NCI-H187 (cell line): Measurements from ENCODE around the gene PRG2.
"Not testable (repeated sequence)": the region's sequence is repeated elsewhere in the genome, so short reads cannot be mapped to it uniquely, and the experiment has no call there.

Experiments
- DNase-seq, 2 experiments: peaks; one replicate each; lab custom pipeline; 2025; lab: John Stamatoyannopoulos, UW

PRG2 gene

DNA sequence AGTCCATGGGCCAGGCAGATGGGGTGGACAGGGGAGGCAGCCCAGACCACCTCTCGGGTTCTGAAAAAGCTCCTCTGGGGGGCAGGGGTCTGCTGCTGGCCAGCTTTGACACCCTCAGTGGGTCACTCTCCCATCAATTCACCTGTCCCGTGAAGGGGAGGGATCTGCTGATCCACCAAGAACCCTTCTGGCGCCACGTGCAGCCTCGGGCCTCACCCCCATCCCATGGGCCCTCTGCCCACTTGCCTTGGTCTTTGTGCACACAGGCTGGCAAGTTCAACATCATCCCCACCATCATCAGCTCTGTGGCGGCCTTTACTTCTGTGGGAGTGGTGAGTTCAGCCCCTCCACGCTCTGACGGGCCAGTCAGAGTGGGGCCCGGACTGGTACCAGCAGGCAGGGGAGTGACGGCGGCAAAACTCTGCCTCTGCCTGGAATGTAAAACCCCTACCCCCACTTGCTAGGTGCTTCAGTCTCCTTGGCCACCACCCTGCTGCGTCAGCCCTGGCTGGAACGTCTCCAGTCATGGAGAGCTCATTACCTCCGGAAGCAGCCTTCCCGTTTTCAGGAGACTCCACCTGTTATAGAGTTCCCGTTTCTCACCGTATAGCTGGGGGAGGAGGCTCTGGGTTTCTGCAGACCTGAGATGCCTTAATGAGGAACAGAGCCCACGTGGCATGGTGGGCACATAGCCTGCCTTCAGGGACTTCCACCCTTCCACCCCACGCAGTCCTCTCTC, 22.2 kb downstream of the PRG2 start:
- no peak for DNase-seq

DNA sequence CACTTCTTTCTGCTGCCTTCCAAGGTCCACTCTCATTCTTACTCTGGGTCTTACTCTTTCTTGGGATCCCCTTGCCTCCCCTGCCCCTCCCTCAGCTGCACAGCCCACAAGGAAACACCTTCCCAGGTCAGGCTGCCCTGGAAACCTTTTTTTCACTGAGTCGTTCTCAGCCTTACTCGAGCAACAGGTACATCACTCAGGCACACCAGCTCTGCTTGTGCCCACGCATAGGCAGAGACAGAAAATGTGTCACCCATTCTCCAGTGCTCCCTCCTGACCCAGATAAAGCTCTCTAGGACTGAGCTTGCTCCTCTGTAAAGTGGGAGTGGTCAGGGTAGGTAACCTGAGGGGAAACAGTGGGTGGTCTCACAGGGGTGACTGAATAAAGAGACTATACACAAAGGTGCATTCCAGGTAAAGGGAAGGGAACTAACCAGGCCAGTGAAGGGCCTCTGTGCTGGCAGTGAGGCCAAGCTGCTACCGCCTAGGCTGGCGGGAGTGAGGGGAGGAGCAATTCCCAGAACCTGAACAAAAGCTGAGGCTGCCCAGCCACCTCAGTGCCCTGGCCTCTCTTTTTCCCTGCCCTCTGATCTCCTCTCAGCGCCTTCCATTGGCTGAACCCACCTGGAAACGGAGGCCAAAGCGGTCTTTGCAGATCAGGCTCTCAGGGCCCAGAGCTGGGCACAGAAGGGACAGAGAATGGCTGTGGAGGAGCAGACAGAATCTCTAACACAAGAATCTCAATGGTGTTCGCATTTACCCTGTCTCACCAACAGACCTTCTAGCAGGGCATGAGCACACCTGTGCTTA, 25.4 kb downstream of the PRG2 start:
- no peak for DNase-seq

- DNase-seq = no peak
These were observed 27.0 kb downstream of the PRG2 start for GRCh38 chr11:57363131-57364080.

DNA sequence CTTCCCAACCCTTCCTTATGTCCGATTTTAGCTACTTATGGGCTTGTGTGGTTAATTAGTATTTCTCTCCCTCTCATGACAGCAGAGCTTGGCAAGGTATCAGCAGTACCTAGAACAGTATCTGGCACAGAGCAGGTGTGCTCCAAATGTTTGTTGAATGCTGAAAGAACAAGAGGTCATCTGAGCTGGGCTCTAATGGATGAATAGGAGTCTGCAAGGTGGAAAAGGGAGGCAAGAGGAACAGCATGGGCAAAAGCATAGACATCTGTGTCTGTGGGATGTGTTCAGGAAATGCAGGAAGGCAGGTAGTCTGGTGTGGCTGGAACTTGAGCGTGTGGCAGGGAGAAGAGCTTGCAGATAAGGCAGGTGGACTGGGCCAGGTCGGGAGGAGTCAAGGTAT, 28.5 kb downstream of the PRG2 start:
- DNase-seq = no peak

DNA sequence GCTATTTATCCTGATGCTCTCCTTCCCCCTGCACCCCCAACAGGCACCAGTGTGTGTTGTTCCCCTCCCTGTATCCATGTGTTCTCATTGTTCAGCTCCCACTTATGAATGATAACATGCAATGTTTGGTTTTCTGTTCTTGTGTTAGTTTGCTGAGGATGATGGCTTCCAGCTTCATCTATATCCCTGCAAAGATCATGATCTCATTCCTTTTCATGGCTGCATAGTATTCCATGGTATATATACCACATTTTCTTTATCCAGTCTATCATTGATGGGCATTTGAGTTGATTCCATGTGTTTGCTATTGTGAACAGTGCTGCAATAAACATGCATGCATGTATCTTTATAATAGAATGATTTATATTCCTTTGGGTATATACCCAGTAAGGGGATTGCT, 29.0 kb downstream of the PRG2 start:
- not testable (repeated sequence) for DNase-seq

GRCh38 chr11:57360991-57361390, 29.5 kb downstream of the PRG2 start:
- DNase-seq = no peak

DNA sequence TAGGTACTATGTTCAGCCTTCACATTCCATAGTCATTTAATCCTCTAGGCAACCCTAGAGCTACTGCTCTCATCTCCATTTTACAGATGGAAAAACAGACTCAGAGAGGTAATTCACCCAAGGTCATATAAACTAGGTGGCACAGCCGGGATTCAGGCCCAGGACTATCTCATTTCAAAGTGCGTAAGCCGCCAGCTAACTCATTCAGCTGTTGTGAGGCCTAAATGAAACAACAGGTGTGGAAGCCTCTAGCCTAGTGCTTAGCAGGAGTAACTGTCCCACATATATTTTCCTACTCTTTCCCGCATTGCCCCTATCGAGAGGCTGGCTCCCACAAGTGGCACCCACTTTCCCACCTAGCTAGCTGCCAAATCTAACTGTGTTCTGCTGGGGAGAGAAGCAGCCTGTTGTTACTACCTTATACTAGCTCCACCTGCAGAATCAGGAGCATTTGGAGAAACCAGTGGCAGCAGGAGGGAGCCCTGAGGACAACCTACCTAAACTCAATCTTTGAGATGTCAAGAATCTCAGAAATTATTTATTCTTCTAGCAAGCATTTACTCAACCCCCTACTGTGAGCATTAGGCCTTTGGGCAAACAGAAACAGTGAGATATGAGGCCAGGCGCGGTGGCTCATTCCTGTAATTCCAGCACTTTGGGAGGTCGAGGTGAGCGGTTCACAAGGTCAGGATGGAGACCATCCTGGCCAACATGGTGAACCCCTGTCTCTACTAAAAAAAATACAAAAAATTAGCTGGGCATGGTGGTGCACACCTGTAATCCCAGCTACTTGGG, 30.4 kb downstream of the PRG2 start:
- DNase-seq = no peak

DNA sequence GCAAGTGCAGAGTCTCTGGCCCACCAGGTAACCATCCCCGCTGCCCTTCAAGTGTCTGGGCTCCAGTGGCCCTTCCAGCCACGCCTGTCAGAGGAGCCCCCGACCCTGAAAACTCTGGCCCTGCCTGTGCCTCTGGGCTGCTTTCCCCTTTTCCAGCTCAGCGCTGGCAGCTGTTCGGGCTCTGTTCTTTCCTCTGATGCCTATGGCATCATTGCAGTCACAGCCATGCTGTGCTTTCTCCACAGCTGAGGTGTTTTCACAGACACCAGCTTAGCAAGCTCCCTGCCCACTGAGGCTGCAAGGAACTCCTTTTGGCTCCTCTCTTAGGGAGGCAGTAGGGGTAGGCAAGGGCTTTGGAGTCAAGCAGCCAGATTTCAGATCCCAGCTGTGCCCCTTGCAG, 31.1 kb downstream of the PRG2 start:
- DNase-seq = no peak

GRCh38 chr11:57358991-57359390, 31.5 kb downstream of the PRG2 start:
- no peak for DNase-seq

- DNase-seq = no peak
These were observed 31.9 kb downstream of the PRG2 start for GRCh38 chr11:57358543-57358961.

DNA sequence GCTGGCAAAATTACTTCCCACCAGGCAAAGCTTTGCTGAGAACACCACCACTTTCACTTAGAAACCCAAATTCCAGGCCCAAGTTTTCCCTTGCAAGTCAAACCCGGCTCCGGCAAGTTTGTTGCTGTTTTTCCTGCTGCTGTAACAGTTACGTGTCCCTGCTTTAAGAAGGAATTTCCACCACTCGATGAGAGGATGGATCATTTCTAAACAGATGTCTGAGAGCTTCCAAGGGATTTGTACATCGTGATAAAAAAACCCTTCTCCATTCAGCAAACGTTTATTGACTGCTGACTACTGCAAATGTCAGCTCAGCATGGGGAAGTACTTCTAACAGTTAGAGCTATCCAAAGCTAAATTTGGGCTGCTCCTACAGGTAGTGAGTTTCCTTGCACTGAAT, 32.6 kb downstream of the PRG2 start:
- no peak for DNase-seq

DNA sequence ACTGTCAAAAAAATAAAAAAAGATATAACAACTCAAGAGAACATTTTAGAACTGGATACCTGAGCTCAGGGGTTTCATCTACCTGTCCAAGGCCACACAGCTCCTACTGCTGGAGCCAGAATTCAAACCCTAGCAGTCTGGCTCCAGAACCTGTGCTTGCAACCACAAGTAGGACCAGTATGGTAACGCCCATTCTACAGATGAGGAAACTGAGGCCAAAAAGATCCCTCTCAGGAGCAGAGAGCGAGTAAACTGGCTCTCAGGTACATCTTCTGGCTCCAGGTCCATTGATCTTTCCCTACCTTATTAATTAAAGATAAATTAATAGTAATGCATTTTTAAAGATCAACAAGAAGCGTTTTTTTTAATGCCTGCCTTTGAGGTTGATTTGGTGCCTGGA, 33.1 kb downstream of the PRG2 start:
- DNase-seq = no peak

DNA sequence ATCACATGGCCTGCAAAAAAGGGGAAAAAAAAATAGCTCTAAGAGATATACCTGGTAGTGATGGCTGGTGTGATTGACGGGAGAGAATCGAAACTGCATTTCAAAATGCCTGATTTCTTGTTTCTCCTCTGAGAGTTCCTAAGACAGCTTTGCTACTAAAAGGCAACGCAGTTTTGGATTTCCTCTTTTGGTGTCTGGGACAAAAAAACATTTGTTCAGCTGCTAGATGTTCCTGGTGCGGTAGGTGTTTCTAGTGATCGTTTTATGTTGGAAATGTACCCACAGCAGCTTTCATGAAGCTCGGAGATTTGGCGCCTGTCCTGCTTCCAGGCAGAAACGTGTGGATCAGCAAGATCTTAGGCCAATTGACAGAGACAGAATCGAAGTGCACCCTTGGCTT, 34.2 kb downstream of the PRG2 start:
- no peak for DNase-seq

- DNase-seq = no peak
These were observed 35.8 kb downstream of the PRG2 start for GRCh38 chr11:57354699-57355098.

DNA sequence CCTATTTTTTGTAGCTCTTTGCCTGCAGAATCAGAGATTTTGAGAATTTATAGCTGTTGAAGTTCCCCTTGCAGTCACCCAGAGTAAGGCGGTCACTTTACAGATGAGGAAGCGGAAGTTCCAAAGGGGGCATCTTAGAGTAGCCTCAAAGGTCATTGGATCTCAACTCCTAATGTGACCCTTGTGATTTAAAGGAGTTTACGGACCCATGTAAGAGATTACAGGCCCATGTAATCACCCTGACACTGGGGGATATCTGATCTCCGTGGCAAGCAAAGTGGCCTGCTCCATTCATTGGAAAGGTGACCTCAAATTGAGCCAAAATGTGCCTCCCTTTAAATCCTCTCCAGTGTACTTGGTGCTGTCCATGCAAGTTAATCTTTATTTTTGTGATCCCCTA, 36.6 kb downstream of the PRG2 start:
- no peak for DNase-seq

GRCh38 chr11:57353446-57353845, 37.0 kb downstream of the PRG2 start:
- DNase-seq = no peak

DNA sequence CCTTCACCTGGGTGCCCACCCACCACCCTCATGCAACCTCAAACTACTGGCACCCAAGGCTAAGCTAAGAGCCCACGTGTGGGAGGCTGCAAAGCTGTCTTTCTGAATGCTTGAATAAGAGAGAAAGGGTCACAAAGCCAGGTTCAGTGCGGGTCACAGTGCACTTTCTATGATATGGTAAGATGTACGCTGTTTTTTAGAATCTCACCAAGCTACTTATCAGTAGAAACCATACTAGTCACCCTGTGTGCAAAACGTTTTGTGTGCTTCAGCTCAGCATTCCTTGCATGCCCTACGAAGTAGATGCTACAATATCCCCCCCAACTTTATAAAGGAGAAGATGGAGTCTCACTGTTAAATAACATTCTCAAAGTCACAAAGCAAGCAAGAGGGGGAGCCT, 37.4 kb downstream of the PRG2 start:
- no peak for DNase-seq

DNA sequence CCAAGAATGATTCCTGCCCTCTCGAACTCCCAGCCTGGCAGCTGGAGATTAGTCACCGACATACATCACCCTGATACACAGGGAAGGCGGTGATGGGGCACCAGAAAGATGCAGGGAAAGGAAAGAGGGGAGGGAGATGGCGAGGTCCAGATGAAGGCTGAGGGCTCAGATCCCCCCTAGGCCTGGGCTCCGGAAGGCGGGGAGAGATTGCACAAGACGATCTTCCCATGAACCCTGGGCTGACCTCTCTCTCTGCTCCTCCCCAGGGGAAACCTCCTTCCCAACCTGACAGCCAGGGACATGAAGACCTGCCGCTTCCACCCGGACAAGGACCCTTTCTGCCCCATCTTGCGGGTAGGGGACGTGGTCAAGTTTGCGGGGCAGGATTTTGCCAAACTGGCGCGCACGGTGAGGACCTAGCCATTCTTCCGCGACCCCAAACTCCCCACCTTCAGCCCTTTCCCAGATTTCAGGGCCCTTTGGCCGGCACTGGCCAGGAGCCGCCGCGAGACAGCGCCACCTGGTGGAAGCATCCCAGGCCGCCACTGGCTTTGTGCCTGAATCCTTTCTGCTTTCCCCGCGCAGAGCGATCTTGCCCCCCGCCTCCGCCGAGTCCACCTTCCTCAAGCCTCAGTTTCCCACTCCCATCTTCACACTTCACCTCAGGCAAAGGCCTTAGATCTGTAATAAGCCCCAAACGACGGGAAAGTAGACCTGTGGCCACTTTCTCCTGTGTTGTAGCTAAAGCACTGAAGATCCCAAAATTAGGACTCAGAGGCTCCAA, 40.8 kb downstream of the PRG2 start:
- peak in 1 of 2 experiments; percentile 7 for DNase-seq

GRCh38 chr11:57348636-57349313, 41.7 kb downstream of the PRG2 start:
- DNase-seq = no peak

DNA sequence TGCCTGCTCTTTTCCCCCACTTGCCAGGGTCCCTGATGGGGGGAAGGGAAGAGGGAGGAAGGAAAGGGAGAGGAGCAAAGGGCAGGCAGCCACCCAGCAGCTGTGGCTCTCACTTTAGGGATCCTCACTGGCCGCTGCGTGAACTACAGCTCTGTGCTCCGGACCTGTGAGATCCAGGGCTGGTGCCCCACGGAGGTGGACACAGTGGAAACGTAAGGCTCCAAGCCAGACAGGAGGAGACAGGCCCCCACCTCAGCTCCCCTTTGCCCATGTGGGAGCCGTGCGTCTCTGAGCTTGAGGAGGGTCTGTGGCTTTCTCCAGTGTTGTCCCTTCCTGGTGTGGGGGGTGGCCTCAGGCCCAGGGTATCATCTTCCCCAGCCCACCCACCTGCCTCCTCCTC, 42.4 kb downstream of the PRG2 start:
- no peak for DNase-seq
